Activated naive CD4-positive, alpha-beta T cell treated with anti-CD3 and anti-CD28 coated beads, Interleukin-2, amount 50 U/mL, for 24 hours (primary cell): ENCODE results near the gene UNC79.
"Not testable (repeated sequence)": the region's sequence is repeated elsewhere in the genome, so short reads cannot be mapped to it uniquely, and the experiment has no call there.

ENCODE experiments used
- H3K27ac Mint-ChIP-seq: one replicate; pipeline ENCODE4 v1.8.0; 2021; ENCODE audit warnings: mild to moderate bottlenecking, mixed read lengths
- H3K27me3 Mint-ChIP-seq: one replicate; pipeline ENCODE4 v1.8.0; 2021; ENCODE audit warnings: mixed read lengths
- H3K36me3 Mint-ChIP-seq: one replicate; pipeline ENCODE4 v1.8.0; 2021; ENCODE audit warnings: mixed read lengths
- H3K4me1 Mint-ChIP-seq: one replicate; pipeline ENCODE4 v1.8.0; 2021; ENCODE audit warnings: mixed read lengths
- H3K4me3 Mint-ChIP-seq: one replicate; pipeline ENCODE4 v1.8.0; 2021; ENCODE audit warnings: mild to moderate bottlenecking, mixed read lengths
- H3K9me3 Mint-ChIP-seq: one replicate; pipeline ENCODE4 v1.8.0; 2021; ENCODE audit warnings: mixed read lengths

UNC79 gene

GRCh38 chr14:93464271-93464670 is 33.5 kb downstream of the UNC79 start:
- H3K36me3 Mint-ChIP-seq = no peaks in the 10 kb centered on the region
- H3K27me3 Mint-ChIP-seq = peaks cover 7% of the 10 kb centered on the region
- H3K4me1 Mint-ChIP-seq = no peaks in the 10 kb centered on the region
- no peak overlapping the region for H3K27ac Mint-ChIP-seq
- no peak overlapping the region for H3K4me3 Mint-ChIP-seq
- H3K9me3 Mint-ChIP-seq = no peaks in the 10 kb centered on the region

GRCh38 chr14:93475471-93475870 is 44.7 kb downstream of the UNC79 start:
- Mint-ChIP-seq H3K4me1 (no peaks in the 10 kb centered on the region), H3K9me3 (no peaks in the 10 kb centered on the region), H3K4me3 (no peak overlapping the region), H3K27me3 (peaks cover 19% of the 10 kb centered on the region), H3K36me3 (no peaks in the 10 kb centered on the region), H3K27ac (no peak overlapping the region)

- no peaks in the 10 kb centered on the region for H3K36me3 Mint-ChIP-seq
- no peaks in the 10 kb centered on the region for H3K9me3 Mint-ChIP-seq
- peaks cover 14% of the 10 kb centered on the region for H3K27me3 Mint-ChIP-seq
- H3K4me3 Mint-ChIP-seq = no peak overlapping the region
- H3K27ac Mint-ChIP-seq = no peak overlapping the region
- no peaks in the 10 kb centered on the region for H3K4me1 Mint-ChIP-seq
These were observed 45.6 kb downstream of the UNC79 start for GRCh38 chr14:93476305-93476704.

- H3K27me3 Mint-ChIP-seq = peaks cover 17% of the 10 kb centered on the region
- not testable (repeated sequence) for H3K4me3 Mint-ChIP-seq, H3K36me3 Mint-ChIP-seq, H3K9me3 Mint-ChIP-seq, H3K4me1 Mint-ChIP-seq, H3K27ac Mint-ChIP-seq
These were observed 48.3 kb downstream of the UNC79 start for GRCh38 chr14:93479074-93479473.

- no peaks in the 10 kb centered on the region for H3K36me3 Mint-ChIP-seq
- peaks cover 9% of the 10 kb centered on the region for H3K27me3 Mint-ChIP-seq
- no peaks in the 10 kb centered on the region for H3K4me1 Mint-ChIP-seq
- H3K9me3 Mint-ChIP-seq = no peaks in the 10 kb centered on the region
- H3K4me3 Mint-ChIP-seq = no peak overlapping the region
- no peak overlapping the region for H3K27ac Mint-ChIP-seq
These were observed 50.1 kb downstream of the UNC79 start for GRCh38 chr14:93480867-93481266.

- Mint-ChIP-seq H3K4me3 (no peak overlapping the region), H3K9me3 (no peaks in the 10 kb centered on the region), H3K4me1 (no peaks in the 10 kb centered on the region), H3K27ac (no peak overlapping the region), H3K27me3 (peaks cover 9% of the 10 kb centered on the region), H3K36me3 (no peaks in the 10 kb centered on the region)
These were observed 51.0 kb downstream of the UNC79 start for GRCh38 chr14:93481758-93482157.

GRCh38 chr14:93490001-93490400 is 59.3 kb downstream of the UNC79 start:
- Mint-ChIP-seq H3K36me3 (no peaks in the 10 kb centered on the region), H3K4me3 (no peak overlapping the region), H3K4me1 (no peaks in the 10 kb centered on the region), H3K9me3 (peaks cover 4% of the 10 kb centered on the region), H3K27ac (no peak overlapping the region), H3K27me3 (peaks cover 4% of the 10 kb centered on the region)

- Mint-ChIP-seq H3K4me3 (no peak overlapping the region), H3K27ac (no peak overlapping the region), H3K4me1 (no peaks in the 10 kb centered on the region), H3K27me3 (peaks cover 4% of the 10 kb centered on the region), H3K9me3 (peaks cover 4% of the 10 kb centered on the region), H3K36me3 (no peaks in the 10 kb centered on the region)
These were observed 62.3 kb downstream of the UNC79 start for GRCh38 chr14:93493054-93493453.

- not testable (repeated sequence) for H3K27me3 Mint-ChIP-seq, H3K4me3 Mint-ChIP-seq, H3K27ac Mint-ChIP-seq, H3K36me3 Mint-ChIP-seq, H3K9me3 Mint-ChIP-seq, H3K4me1 Mint-ChIP-seq
These were observed 62.9 kb downstream of the UNC79 start for GRCh38 chr14:93493622-93494021.

GRCh38 chr14:93496856-93497741 is 66.4 kb downstream of the UNC79 start:
- H3K9me3 Mint-ChIP-seq = no peaks in the 10 kb centered on the region
- H3K4me1 Mint-ChIP-seq = no peaks in the 10 kb centered on the region
- H3K4me3 Mint-ChIP-seq = no peak overlapping the region
- no peaks in the 10 kb centered on the region for H3K36me3 Mint-ChIP-seq
- H3K27ac Mint-ChIP-seq = no peak overlapping the region
- H3K27me3 Mint-ChIP-seq = no peaks in the 10 kb centered on the region

GRCh38 chr14:93510056-93510455 is 79.3 kb downstream of the UNC79 start:
- Mint-ChIP-seq H3K27me3 (peaks cover 16% of the 10 kb centered on the region), H3K27ac (no peak overlapping the region), H3K4me1 (no peaks in the 10 kb centered on the region), H3K9me3 (no peaks in the 10 kb centered on the region), H3K4me3 (no peak overlapping the region), H3K36me3 (no peaks in the 10 kb centered on the region)

- peaks cover 14% of the 10 kb centered on the region for H3K27me3 Mint-ChIP-seq
- H3K4me1 Mint-ChIP-seq = no peaks in the 10 kb centered on the region
- no peaks in the 10 kb centered on the region for H3K36me3 Mint-ChIP-seq
- H3K9me3 Mint-ChIP-seq = no peaks in the 10 kb centered on the region
- no peak overlapping the region for H3K4me3 Mint-ChIP-seq
- no peak overlapping the region for H3K27ac Mint-ChIP-seq
These were observed 80.3 kb downstream of the UNC79 start for GRCh38 chr14:93511001-93511400.

GRCh38 chr14:93520053-93520607 is 89.4 kb downstream of the UNC79 start:
- H3K27me3 Mint-ChIP-seq = peaks cover 17% of the 10 kb centered on the region
- H3K4me1 Mint-ChIP-seq = no peaks in the 10 kb centered on the region
- H3K4me3 Mint-ChIP-seq = no peak overlapping the region
- peaks cover 20% of the 10 kb centered on the region for H3K9me3 Mint-ChIP-seq
- H3K27ac Mint-ChIP-seq = no peak overlapping the region
- H3K36me3 Mint-ChIP-seq = peaks cover 6% of the 10 kb centered on the region

- H3K36me3 Mint-ChIP-seq = peaks cover 6% of the 10 kb centered on the region
- no peaks in the 10 kb centered on the region for H3K4me1 Mint-ChIP-seq
- H3K4me3 Mint-ChIP-seq = no peak overlapping the region
- peaks cover 20% of the 10 kb centered on the region for H3K9me3 Mint-ChIP-seq
- H3K27me3 Mint-ChIP-seq = peaks cover 23% of the 10 kb centered on the region
- no peak overlapping the region for H3K27ac Mint-ChIP-seq
These were observed 91.5 kb downstream of the UNC79 start for GRCh38 chr14:93522221-93522620.

- not testable (repeated sequence) for H3K4me1 Mint-ChIP-seq
These were observed 94.5 kb downstream of the UNC79 start for GRCh38 chr14:93525216-93525615.

GRCh38 chr14:93525696-93526451 is 95.1 kb downstream of the UNC79 start:
- H3K4me3 Mint-ChIP-seq = no peak overlapping the region
- peaks cover 19% of the 10 kb centered on the region for H3K27me3 Mint-ChIP-seq
- H3K4me1 Mint-ChIP-seq = no peaks in the 10 kb centered on the region
- H3K9me3 Mint-ChIP-seq = peaks cover 8% of the 10 kb centered on the region
- no peak overlapping the region for H3K27ac Mint-ChIP-seq
- no peaks in the 10 kb centered on the region for H3K36me3 Mint-ChIP-seq

More at GRCh38 chr14:93525216-93525615, 94.5 kb downstream of the UNC79 start:
- H3K4me3 Mint-ChIP-seq, H3K27ac Mint-ChIP-seq, H3K36me3 Mint-ChIP-seq: not testable (repeated sequence)
- peaks cover 15% of the 10 kb centered on the region for H3K9me3 Mint-ChIP-seq
- H3K27me3 Mint-ChIP-seq = peaks cover 19% of the 10 kb centered on the region
